Activated naive CD8-positive, alpha-beta T cell treated with anti-CD3 and anti-CD28 coated beads for 36 hours (primary cell): ENCODE results near the gene PITPNC1. TPM values are rescaled to one million over a fixed set of nuclear protein-coding genes. Genes with fewer than 3 reads are reported as not detected.
A peak's percentile ranks its signal among the peaks of the same experiment; 100 is the strongest.
"Not testable (repeated sequence)": the region's sequence is repeated elsewhere in the genome, so short reads cannot be mapped to it uniquely, and the experiment has no call there.

Experiments used
- DNase-seq: peaks from one replicate; pipeline ENCODE4 v3.0.0; 2021
- H3K27ac Mint-ChIP-seq: one replicate; pipeline ENCODE4 v1.8.0; 2022; ENCODE audit warnings: mild to moderate bottlenecking, moderate library complexity, mixed read lengths
- H3K27me3 Mint-ChIP-seq: one replicate; pipeline ENCODE4 v1.8.0; 2022; ENCODE audit warnings: mild to moderate bottlenecking, mixed read lengths
- H3K36me3 Mint-ChIP-seq: one replicate; pipeline ENCODE4 v1.8.0; 2021; ENCODE audit warnings: mild to moderate bottlenecking, mixed read lengths
- H3K4me1 Mint-ChIP-seq: one replicate; pipeline ENCODE4 v1.8.0; 2021; ENCODE audit warnings: mixed read lengths
- H3K4me3 Mint-ChIP-seq: one replicate; pipeline ENCODE4 v1.8.0; 2022; ENCODE audit warnings: mild to moderate bottlenecking, moderate library complexity, mixed read lengths
- H3K9me3 Mint-ChIP-seq: one replicate; pipeline ENCODE4 v1.8.0; 2022; ENCODE audit warnings: mixed read lengths
- total RNA-seq, 2 experiments: library from RNA; stranded (reverse); gene quantifications; one replicate each; pipeline ENCODE4 v1.2.3, GENCODE V29; 2021

The PITPNC1 gene
- total RNA-seq, 2 experiments from 2014 or later, result 50.1 to 51.1 TPM

- Mint-ChIP-seq H3K4me3 (no peak overlapping the region), H3K9me3 (no peaks in the 10 kb centered on the region), H3K27ac (no peak overlapping the region), H3K27me3 (no peaks in the 10 kb centered on the region), H3K36me3 (peaks cover 22% of the 10 kb centered on the region), H3K4me1 (peaks cover 55% of the 10 kb centered on the region)
- no peak for DNase-seq
Measured at GRCh38 chr17:67500677-67501300, 123.7 kb downstream of the PITPNC1 start.

GRCh38 chr17:67502151-67502550 is 125.1 kb downstream of the PITPNC1 start:
- no peaks in the 10 kb centered on the region for H3K27me3 Mint-ChIP-seq
- peaks cover 55% of the 10 kb centered on the region for H3K4me1 Mint-ChIP-seq
- H3K27ac Mint-ChIP-seq, result peak overlapping the region; percentile 52
- DNase-seq, result no peak
- H3K36me3 Mint-ChIP-seq, result peaks cover 25% of the 10 kb centered on the region
- peaks cover 3% of the 10 kb centered on the region for H3K9me3 Mint-ChIP-seq
- H3K4me3 Mint-ChIP-seq, result no peak overlapping the region

- peaks cover 31% of the 10 kb centered on the region for H3K36me3 Mint-ChIP-seq
- H3K4me3 Mint-ChIP-seq, result no peak overlapping the region
- H3K4me1 Mint-ChIP-seq, result peaks cover 59% of the 10 kb centered on the region
- H3K27me3 Mint-ChIP-seq, result no peaks in the 10 kb centered on the region
- DNase-seq, result no peak
- H3K27ac Mint-ChIP-seq, result peak overlapping the region; percentile 50
- peaks cover 9% of the 10 kb centered on the region for H3K9me3 Mint-ChIP-seq
Measured at GRCh38 chr17:67503184-67503583, 126.1 kb downstream of the PITPNC1 start.

- no peak overlapping the region for H3K4me3 Mint-ChIP-seq
- DNase-seq, result no peak
- H3K27ac Mint-ChIP-seq, result no peak overlapping the region
- peaks cover 31% of the 10 kb centered on the region for H3K36me3 Mint-ChIP-seq
- no peaks in the 10 kb centered on the region for H3K27me3 Mint-ChIP-seq
- H3K4me1 Mint-ChIP-seq, result peaks cover 57% of the 10 kb centered on the region
- H3K9me3 Mint-ChIP-seq, result peaks cover 11% of the 10 kb centered on the region
Measured at GRCh38 chr17:67503739-67504138, 126.7 kb downstream of the PITPNC1 start.

GRCh38 chr17:67504182-67504581 is 127.1 kb downstream of the PITPNC1 start:
- no peak for DNase-seq
- Mint-ChIP-seq H3K27me3 (no peaks in the 10 kb centered on the region), H3K27ac (no peak overlapping the region), H3K4me1 (peaks cover 55% of the 10 kb centered on the region), H3K4me3 (no peak overlapping the region), H3K36me3 (peaks cover 29% of the 10 kb centered on the region), H3K9me3 (peaks cover 11% of the 10 kb centered on the region)

- Mint-ChIP-seq H3K27ac (no peak overlapping the region), H3K27me3 (no peaks in the 10 kb centered on the region), H3K36me3 (peaks cover 24% of the 10 kb centered on the region), H3K4me3 (no peak overlapping the region), H3K4me1 (peaks cover 52% of the 10 kb centered on the region), H3K9me3 (peaks cover 11% of the 10 kb centered on the region)
- no peak for DNase-seq
Measured at GRCh38 chr17:67506966-67507365, 129.9 kb downstream of the PITPNC1 start.

- Mint-ChIP-seq H3K4me3 (no peak overlapping the region), H3K9me3 (peaks cover 11% of the 10 kb centered on the region), H3K4me1 (peaks cover 32% of the 10 kb centered on the region), H3K27ac (peak overlapping the region; percentile 59), H3K27me3 (no peaks in the 10 kb centered on the region), H3K36me3 (peaks cover 15% of the 10 kb centered on the region)
- DNase-seq, result no peak
Measured at GRCh38 chr17:67509390-67510287, 132.6 kb downstream of the PITPNC1 start.

- peaks cover 33% of the 10 kb centered on the region for H3K4me1 Mint-ChIP-seq
- no peak for DNase-seq
- H3K36me3 Mint-ChIP-seq, result peaks cover 15% of the 10 kb centered on the region
- peaks cover 11% of the 10 kb centered on the region for H3K9me3 Mint-ChIP-seq
- H3K27ac Mint-ChIP-seq, result no peak overlapping the region
- no peak overlapping the region for H3K4me3 Mint-ChIP-seq
- H3K27me3 Mint-ChIP-seq, result no peaks in the 10 kb centered on the region
Measured at GRCh38 chr17:67511012-67511411, 133.9 kb downstream of the PITPNC1 start.

GRCh38 chr17:67511804-67512203 is 134.7 kb downstream of the PITPNC1 start:
- Mint-ChIP-seq H3K27me3 (no peaks in the 10 kb centered on the region), H3K4me3 (no peak overlapping the region)

GRCh38 chr17:67514998-67515397 is 137.9 kb downstream of the PITPNC1 start:
- Mint-ChIP-seq H3K27ac (no peak overlapping the region), H3K27me3 (no peaks in the 10 kb centered on the region), H3K4me3 (no peak overlapping the region), H3K9me3 (peaks cover 12% of the 10 kb centered on the region), H3K4me1 (peaks cover 37% of the 10 kb centered on the region), H3K36me3 (peaks cover 19% of the 10 kb centered on the region)
- no peak for DNase-seq

More at GRCh38 chr17:67511804-67512203, 134.7 kb downstream of the PITPNC1 start:
- peaks cover 11% of the 10 kb centered on the region for H3K9me3 Mint-ChIP-seq
- H3K4me1 Mint-ChIP-seq, result peaks cover 38% of the 10 kb centered on the region
- H3K36me3 Mint-ChIP-seq, result peaks cover 19% of the 10 kb centered on the region
- DNase-seq, result no peak
- no peak overlapping the region for H3K27ac Mint-ChIP-seq

- Mint-ChIP-seq H3K9me3 (peaks cover 12% of the 10 kb centered on the region), H3K36me3 (peaks cover 19% of the 10 kb centered on the region), H3K27me3 (no peaks in the 10 kb centered on the region), H3K4me3 (no peak overlapping the region), H3K4me1 (peaks cover 40% of the 10 kb centered on the region), H3K27ac (no peak overlapping the region)
- DNase-seq, result no peak
Measured at GRCh38 chr17:67515490-67516083, 138.5 kb downstream of the PITPNC1 start.

- not testable (repeated sequence) for H3K4me3 Mint-ChIP-seq, H3K27ac Mint-ChIP-seq, H3K27me3 Mint-ChIP-seq, DNase-seq
- Mint-ChIP-seq H3K36me3 (peaks cover 19% of the 10 kb centered on the region), H3K4me1 (peaks cover 48% of the 10 kb centered on the region), H3K9me3 (peaks cover 12% of the 10 kb centered on the region)
Measured at GRCh38 chr17:67516571-67516970, 139.5 kb downstream of the PITPNC1 start.

GRCh38 chr17:67517325-67517724 is 140.2 kb downstream of the PITPNC1 start:
- Mint-ChIP-seq H3K9me3 (peaks cover 12% of the 10 kb centered on the region), H3K4me3 (no peak overlapping the region), H3K27ac (no peak overlapping the region), H3K27me3 (no peaks in the 10 kb centered on the region), H3K36me3 (peaks cover 19% of the 10 kb centered on the region), H3K4me1 (peaks cover 50% of the 10 kb centered on the region)
- DNase-seq, result no peak

GRCh38 chr17:67518876-67519275 is 141.8 kb downstream of the PITPNC1 start:
- Mint-ChIP-seq H3K36me3 (peaks cover 19% of the 10 kb centered on the region), H3K4me3 (no peak overlapping the region), H3K27me3 (no peaks in the 10 kb centered on the region), H3K27ac (no peak overlapping the region), H3K4me1 (peaks cover 51% of the 10 kb centered on the region), H3K9me3 (peaks cover 12% of the 10 kb centered on the region)
- no peak for DNase-seq

- H3K27me3 Mint-ChIP-seq, result no peaks in the 10 kb centered on the region
- H3K27ac Mint-ChIP-seq, result peak overlapping the region; percentile 77
- no peak overlapping the region for H3K4me3 Mint-ChIP-seq
- H3K4me1 Mint-ChIP-seq, result peaks cover 51% of the 10 kb centered on the region
- peaks cover 19% of the 10 kb centered on the region for H3K36me3 Mint-ChIP-seq
- H3K9me3 Mint-ChIP-seq, result peaks cover 12% of the 10 kb centered on the region
- DNase-seq, result no peak
Measured at GRCh38 chr17:67519801-67520251, 142.7 kb downstream of the PITPNC1 start.
